Thoracic aorta (tissue), 2 donors: ENCODE data around the gene NINJ2. TPM values are rescaled to one million over a fixed set of nuclear protein-coding genes. Genes with fewer than 3 reads are reported as not detected.
"Not testable (repeated sequence)": the region's sequence is repeated elsewhere in the genome, so short reads cannot be mapped to it uniquely, and the experiment has no call there.

Experiments used
- ATAC-seq: fragments of 150-250 bp; one replicate; pipeline ENCODE4 v1.8.0; 2017; ENCODE audit warnings: low read depth; ENCODE audit not compliant: insufficient number of reproducible peaks, low FRiP score
- DNase-seq: peaks from one replicate; pipeline ENCODE4 v3.0.0-alpha.2; 2020; ENCODE audit warnings: low spot score
- H3K27ac ChIP-seq, 2 donors: fragments of 200-600 bp; sonication (generic); 1 replicate in 1 of 2; 2 replicates in 1 of 2; pipeline ENCODE4 v1.5.1; 2016; ENCODE audit warnings: mild to moderate bottlenecking in 2 of 2, moderate library complexity in 2 of 2
- H3K27me3 ChIP-seq: fragments of 200-600 bp; sonication (generic); replicated peaks from 2 replicates; pipeline ENCODE4 v1.6.0; 2016; ENCODE audit warnings: mild to moderate bottlenecking; ENCODE audit not compliant: insufficient read depth
- H3K36me3 ChIP-seq: fragments of 200-600 bp; sonication (generic); one replicate; pipeline ENCODE4 v1.5.1; 2016
- H3K4me1 ChIP-seq, 2 donors: fragments of 200-600 bp; sonication (generic); 1 replicate in 1 of 2; 2 replicates in 1 of 2; pipeline versions ENCODE4 v1.5.1 to v1.6.0; 2016; ENCODE audit warnings: low read depth in 2 of 2, mild to moderate bottlenecking in 1 of 2; ENCODE audit not compliant: control insufficient read depth in 1 of 2
- H3K4me3 ChIP-seq: fragments of 200-600 bp; sonication (generic); 2 replicates; pipeline ENCODE4 v1.5.1; 2016; ENCODE audit warnings: mild to moderate bottlenecking
- H3K9me3 ChIP-seq: fragments of 200-600 bp; sonication (generic); 2 replicates; pipeline ENCODE4 v1.5.1; 2016
- total RNA-seq, 2 donors: library from RNA; depleted of rRNA; stranded (reverse); fragments of >200 nt; gene quantifications; one replicate each; pipeline versions ENCODE4 v1.1.0 to v1.2.3, GENCODE V29; 2016
- TF ChIP-seq, protein P1 (sequence below): fragments of 200-600 bp; sonication (generic); IDR thresholded peaks from one replicate; pipeline ENCODE4 v1.5.1; 2019; ENCODE audit warnings: antibody characterized with exemption

NINJ2 gene
- total RNA-seq, 2 donors from 2014 or later, result 2.4 to 5.3 TPM

GRCh38 chr12:633731-634130, 29.5 kb downstream of the NINJ2 start:
- ATAC-seq, result no peak
- Histone ChIP-seq H3K9me3 (no peaks in the 10 kb centered on the region), H3K36me3 (no peaks in the 10 kb centered on the region), H3K4me1 (peaks cover 26 to 39% of the 10 kb centered on the region in 2 donors), H3K27me3 (no peaks in the 10 kb centered on the region), H3K4me3 (no peak overlapping the region), H3K27ac (peak overlapping the region; percentile 73 to 80)
- no peak for DNase-seq
- TF ChIP-seq, protein P1, sequence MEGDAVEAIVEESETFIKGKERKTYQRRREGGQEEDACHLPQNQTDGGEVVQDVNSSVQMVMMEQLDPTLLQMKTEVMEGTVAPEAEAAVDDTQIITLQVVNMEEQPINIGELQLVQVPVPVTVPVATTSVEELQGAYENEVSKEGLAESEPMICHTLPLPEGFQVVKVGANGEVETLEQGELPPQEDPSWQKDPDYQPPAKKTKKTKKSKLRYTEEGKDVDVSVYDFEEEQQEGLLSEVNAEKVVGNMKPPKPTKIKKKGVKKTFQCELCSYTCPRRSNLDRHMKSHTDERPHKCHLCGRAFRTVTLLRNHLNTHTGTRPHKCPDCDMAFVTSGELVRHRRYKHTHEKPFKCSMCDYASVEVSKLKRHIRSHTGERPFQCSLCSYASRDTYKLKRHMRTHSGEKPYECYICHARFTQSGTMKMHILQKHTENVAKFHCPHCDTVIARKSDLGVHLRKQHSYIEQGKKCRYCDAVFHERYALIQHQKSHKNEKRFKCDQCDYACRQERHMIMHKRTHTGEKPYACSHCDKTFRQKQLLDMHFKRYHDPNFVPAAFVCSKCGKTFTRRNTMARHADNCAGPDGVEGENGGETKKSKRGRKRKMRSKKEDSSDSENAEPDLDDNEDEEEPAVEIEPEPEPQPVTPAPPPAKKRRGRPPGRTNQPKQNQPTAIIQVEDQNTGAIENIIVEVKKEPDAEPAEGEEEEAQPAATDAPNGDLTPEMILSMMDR, result no peak

GRCh38 chr12:632102-632696, 31.0 kb downstream of the NINJ2 start:
- Histone ChIP-seq H3K27me3 (no peaks in the 10 kb centered on the region), H3K9me3 (no peaks in the 10 kb centered on the region), H3K27ac (peak overlapping the region; percentile 73 to 80), H3K4me1 (peaks cover 26 to 39% of the 10 kb centered on the region in 2 donors), H3K36me3 (no peaks in the 10 kb centered on the region), H3K4me3 (peak overlapping the region; percentile 36)
- ATAC-seq (peak; percentile 67), DNase-seq (no peak)
- TF ChIP-seq, protein P1, result no peak

DNA sequence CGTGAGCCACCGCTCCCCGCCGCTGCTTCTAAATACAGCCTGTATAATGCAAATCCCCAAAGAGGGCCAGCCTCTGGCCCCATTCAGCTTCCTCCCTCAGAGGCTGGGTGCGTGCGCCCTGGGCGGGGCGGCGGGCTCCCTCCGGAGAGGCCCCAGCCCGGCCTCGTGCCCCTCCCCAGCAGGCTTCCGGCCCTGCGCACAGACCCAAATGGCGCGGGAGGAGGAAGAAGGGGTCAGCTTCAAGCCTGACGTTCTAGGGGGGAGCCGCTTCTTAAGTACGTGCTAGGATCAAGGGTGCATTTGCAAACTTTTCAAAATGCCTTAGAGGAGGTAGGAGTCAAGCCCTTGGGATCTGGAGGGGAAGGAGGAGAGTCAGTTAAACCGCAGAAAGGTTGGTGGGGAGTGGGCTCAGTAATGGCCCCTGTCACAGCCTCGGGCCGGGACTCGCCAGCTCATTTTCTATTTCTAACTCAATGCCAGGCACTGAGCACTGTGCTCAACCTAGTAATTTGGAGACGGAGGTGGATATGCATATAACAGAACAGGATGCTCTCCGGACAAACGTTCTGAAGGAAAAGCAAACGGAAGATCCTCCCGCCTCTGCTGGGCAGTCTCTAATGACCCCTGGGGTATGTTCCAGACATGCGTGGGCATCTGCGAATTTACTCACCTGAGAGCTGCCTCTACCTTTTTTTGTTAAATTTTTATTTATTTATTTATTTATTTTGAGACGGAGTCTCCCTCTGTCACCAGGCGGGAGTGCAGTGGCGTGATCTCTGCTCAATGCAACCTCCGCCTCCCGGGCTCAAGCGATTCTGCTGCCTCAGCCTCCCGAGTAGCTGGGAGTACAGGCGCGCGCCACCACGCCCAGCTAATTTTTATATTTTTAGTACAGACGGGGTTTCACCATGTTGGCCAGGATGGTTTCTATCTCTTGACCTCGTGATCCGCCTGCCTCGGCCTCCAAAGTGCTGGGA, 32.3 kb downstream of the NINJ2 start:
- DNase-seq, result no peak
- peak overlapping the region; percentile 55 for H3K4me3 ChIP-seq

DNA sequence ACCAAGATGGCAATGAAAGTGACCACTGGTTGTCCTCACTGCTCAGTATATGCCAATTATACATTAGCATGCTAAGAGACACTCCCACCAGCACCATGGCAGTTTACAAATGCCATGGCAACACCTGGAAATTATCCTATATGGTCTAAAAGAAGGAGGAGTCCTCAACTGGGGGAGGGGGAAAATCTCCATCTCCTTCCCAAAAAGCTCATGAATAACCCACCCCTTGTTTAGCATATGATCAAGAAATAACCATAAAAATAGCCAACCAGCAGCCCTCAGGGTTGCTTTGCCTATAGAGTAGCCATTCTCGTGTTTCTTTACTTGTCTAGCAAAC, 34.5 kb downstream of the NINJ2 start:
- H3K27me3 ChIP-seq, H3K9me3 ChIP-seq, ATAC-seq, H3K27ac ChIP-seq, DNase-seq, H3K36me3 ChIP-seq, H3K4me3 ChIP-seq: not testable (repeated sequence)
- peaks cover 26 to 36% of the 10 kb centered on the region in 2 donors for H3K4me1 ChIP-seq

More for the DNA sequence above, 32.3 kb downstream of the NINJ2 start:
- Histone ChIP-seq H3K27me3 (no peaks in the 10 kb centered on the region), H3K9me3 (no peaks in the 10 kb centered on the region), H3K4me1 (peaks cover 26 to 39% of the 10 kb centered on the region in 2 donors), H3K36me3 (no peaks in the 10 kb centered on the region), H3K27ac (peak overlapping the region; percentile 73 to 80)
- TF ChIP-seq, protein P1, result no peak
- ATAC-seq, result no peak

GRCh38 chr12:627863-628741, 35.1 kb downstream of the NINJ2 start:
- ATAC-seq, result no peak
- H3K9me3 ChIP-seq, result no peaks in the 10 kb centered on the region
- no peak overlapping the region for H3K4me3 ChIP-seq
- H3K4me1 ChIP-seq, result peaks cover 21 to 30% of the 10 kb centered on the region in 2 donors
- DNase-seq, result no peak
- H3K36me3 ChIP-seq, result no peaks in the 10 kb centered on the region
- no peaks in the 10 kb centered on the region for H3K27me3 ChIP-seq
- TF ChIP-seq, protein P1, result no peak
- H3K27ac ChIP-seq, result no peak overlapping the region
